Nephron (organoid): ENCODE measurements around the gene CEP290.
A peak's percentile ranks its signal among the peaks of the same experiment; 100 is the strongest.

ENCODE experiments used
- H3K27ac Mint-ChIP-seq, 3 experiments: 2 replicates each; pipeline ENCODE4 v1.8.0; 2020; ENCODE audit warnings: mixed read lengths in 3 of 3, mild to moderate bottlenecking in 2 of 3, moderate library complexity in 1 of 3
- H3K27me3 Mint-ChIP-seq: 2 replicates; pipeline ENCODE4 v1.8.0; 2021; ENCODE audit warnings: low read depth, mild to moderate bottlenecking, moderate library complexity, mixed read lengths
- H3K36me3 Mint-ChIP-seq: 2 replicates; pipeline ENCODE4 v1.8.0; 2020; ENCODE audit warnings: low read depth, mixed read lengths
- H3K4me1 Mint-ChIP-seq: 2 replicates; pipeline ENCODE4 v1.8.0; 2020; ENCODE audit warnings: mixed read lengths
- H3K4me3 Mint-ChIP-seq, 3 experiments: 2 replicates each; pipeline ENCODE4 v1.8.0; 2020; ENCODE audit warnings: mild to moderate bottlenecking in 3 of 3, mixed read lengths in 3 of 3, moderate library complexity in 2 of 3
- H3K9me3 Mint-ChIP-seq: 2 replicates; pipeline ENCODE4 v1.8.0; 2020; ENCODE audit warnings: mixed read lengths
- TF ChIP-seq, protein P1 (sequence below), 3 experiments: fragments of 200-600 bp; sonication (generic); IDR thresholded peaks; one replicate each; pipeline ENCODE4 v1.5.0; 2021; ENCODE audit warnings: antibody characterized with exemption in 3 of 3; ENCODE audit not compliant: unreplicated experiment in 3 of 3

The CEP290 gene

DNA sequence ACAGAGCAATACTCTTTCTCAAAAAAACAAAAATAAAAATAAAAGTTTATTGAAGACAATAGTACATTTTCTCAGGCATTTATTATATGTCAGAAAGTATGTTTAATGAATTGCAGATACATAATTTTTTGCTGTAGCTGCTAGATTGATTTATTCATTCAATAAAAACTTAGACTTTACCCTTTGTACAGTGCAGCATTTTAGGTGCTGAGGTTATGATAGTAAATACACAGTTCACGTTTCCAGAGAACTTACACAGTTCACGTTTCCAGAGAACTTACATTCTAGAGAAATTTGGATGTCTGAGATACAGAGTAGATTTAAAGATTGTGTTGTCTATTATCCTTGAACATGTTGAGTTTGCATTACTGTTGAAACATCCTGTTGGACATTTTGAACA is 25.5 kb upstream of the CEP290 start:
- Mint-ChIP-seq H3K27me3 (no peaks in the 10 kb centered on the region), H3K4me1 (no peaks in the 10 kb centered on the region), H3K27ac (no peak overlapping the region), H3K36me3 (peaks cover 58% of the 10 kb centered on the region), H3K4me3 (no peak overlapping the region), H3K9me3 (no peaks in the 10 kb centered on the region)
- TF ChIP-seq, protein P1, sequence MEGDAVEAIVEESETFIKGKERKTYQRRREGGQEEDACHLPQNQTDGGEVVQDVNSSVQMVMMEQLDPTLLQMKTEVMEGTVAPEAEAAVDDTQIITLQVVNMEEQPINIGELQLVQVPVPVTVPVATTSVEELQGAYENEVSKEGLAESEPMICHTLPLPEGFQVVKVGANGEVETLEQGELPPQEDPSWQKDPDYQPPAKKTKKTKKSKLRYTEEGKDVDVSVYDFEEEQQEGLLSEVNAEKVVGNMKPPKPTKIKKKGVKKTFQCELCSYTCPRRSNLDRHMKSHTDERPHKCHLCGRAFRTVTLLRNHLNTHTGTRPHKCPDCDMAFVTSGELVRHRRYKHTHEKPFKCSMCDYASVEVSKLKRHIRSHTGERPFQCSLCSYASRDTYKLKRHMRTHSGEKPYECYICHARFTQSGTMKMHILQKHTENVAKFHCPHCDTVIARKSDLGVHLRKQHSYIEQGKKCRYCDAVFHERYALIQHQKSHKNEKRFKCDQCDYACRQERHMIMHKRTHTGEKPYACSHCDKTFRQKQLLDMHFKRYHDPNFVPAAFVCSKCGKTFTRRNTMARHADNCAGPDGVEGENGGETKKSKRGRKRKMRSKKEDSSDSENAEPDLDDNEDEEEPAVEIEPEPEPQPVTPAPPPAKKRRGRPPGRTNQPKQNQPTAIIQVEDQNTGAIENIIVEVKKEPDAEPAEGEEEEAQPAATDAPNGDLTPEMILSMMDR (IDR thresholded peaks at IDR 0.05; ENCODE audit: unreplicated experiment in 3 of 3), result no peak

DNA sequence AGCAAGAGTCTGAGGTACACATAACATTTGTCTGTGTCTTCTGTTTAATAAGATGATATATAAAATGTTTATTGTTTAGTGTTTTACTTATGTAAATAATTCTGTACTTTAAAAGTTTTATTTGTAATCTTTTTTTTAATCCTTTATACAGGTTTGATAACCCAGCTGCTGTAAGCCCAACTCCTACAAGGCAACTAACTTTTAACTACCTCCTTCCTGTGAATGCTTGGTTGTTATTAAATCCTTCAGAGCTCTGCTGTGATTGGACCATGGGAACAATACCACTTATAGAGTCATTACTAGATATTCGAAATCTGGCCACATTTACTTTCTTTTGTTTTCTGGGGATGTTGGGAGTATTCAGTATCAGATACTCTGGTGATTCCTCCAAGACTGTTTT is 24.3 kb upstream of the CEP290 start:
- Mint-ChIP-seq H3K4me3 (no peak overlapping the region), H3K27me3 (no peaks in the 10 kb centered on the region), H3K4me1 (no peaks in the 10 kb centered on the region), H3K9me3 (no peaks in the 10 kb centered on the region), H3K27ac (no peak overlapping the region), H3K36me3 (peaks cover 58% of the 10 kb centered on the region)
- TF ChIP-seq, protein P1 (IDR thresholded peaks at IDR 0.05; ENCODE audit: unreplicated experiment in 3 of 3), result no peak

DNA sequence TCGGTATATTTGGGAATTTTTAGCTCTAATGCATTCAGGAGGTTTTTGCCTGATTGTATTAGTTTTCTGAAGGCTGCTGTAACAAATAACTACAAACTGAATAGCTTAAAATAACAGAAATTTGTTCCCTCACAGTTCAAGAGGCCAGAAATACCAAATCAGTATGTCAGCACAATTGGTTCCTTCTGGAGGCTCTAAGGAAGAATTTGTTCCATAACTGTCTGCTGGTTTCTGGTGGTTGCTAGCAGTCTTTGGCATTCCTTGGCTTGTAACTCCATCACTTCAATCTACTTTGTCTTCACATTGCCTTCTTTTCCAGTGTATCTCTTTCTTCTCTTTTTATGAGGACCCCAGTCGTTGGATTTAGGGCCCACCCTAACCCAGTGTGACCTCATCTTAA is 21.5 kb upstream of the CEP290 start:
- H3K4me3 Mint-ChIP-seq, result no peak overlapping the region
- H3K4me1 Mint-ChIP-seq, result no peaks in the 10 kb centered on the region
- no peak overlapping the region for H3K27ac Mint-ChIP-seq
- H3K9me3 Mint-ChIP-seq, result no peaks in the 10 kb centered on the region
- no peaks in the 10 kb centered on the region for H3K27me3 Mint-ChIP-seq
- TF ChIP-seq, protein P1 (IDR thresholded peaks at IDR 0.05; ENCODE audit: unreplicated experiment in 3 of 3), result no peak
- peaks cover 50% of the 10 kb centered on the region for H3K36me3 Mint-ChIP-seq

DNA sequence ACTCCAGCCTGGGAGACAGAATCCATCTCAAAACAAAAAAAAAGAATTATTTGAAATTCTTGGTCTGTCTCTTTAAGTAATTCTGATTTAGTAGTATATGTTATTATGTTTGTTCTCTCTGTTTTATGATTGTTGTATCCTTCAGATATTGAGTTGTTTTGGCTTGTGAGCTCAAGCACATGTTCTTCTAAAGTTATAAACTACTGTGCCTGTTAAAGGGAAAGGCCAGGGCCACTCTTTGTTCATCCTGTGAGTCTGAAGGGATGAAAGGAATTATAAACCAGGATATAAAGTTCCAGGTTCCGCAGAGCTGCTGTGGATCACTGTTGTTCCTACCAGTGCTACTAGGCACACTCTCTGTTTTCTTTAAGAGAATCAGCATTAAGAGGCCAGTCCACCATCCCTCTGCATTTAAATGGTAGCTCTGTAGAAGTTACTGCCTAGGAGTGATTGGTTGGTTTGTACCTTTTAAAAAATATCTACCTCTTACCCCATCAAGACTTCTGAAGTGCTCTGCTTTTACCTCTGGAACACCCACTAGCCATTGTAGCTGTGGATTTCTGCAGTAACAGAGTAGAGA is 14.3 kb upstream of the CEP290 start:
- TF ChIP-seq, protein P1 (IDR thresholded peaks at IDR 0.05; ENCODE audit: unreplicated experiment in 3 of 3), result no peak
- no peaks in the 10 kb centered on the region for H3K9me3 Mint-ChIP-seq
- no peak overlapping the region for H3K4me3 Mint-ChIP-seq
- H3K36me3 Mint-ChIP-seq, result peaks cover 8% of the 10 kb centered on the region
- no peak overlapping the region for H3K27ac Mint-ChIP-seq
- no peaks in the 10 kb centered on the region for H3K27me3 Mint-ChIP-seq
- no peaks in the 10 kb centered on the region for H3K4me1 Mint-ChIP-seq

DNA sequence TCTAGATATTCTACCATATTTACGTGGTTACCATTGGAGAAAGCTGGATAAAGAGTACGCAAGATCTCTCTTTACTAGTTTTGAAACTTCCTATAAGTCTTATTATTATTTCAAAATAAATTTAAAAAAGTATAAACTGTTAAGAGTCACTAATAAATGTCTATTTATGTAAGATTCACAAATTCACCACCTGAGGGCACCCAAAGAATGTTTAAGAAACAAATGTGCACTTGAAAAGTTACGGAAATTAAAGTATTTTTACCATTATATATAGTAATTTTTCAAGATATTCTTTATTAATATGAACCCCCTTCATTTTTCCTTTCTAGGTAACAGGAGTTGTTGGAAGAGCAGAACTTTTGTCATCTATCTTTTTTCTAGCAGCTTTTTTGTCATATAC is 12.1 kb upstream of the CEP290 start:
- no peaks in the 10 kb centered on the region for H3K27me3 Mint-ChIP-seq
- TF ChIP-seq, protein P1 (IDR thresholded peaks at IDR 0.05; ENCODE audit: unreplicated experiment in 3 of 3), result peak; percentile 33 to 54 (median 39)
- no peaks in the 10 kb centered on the region for H3K4me1 Mint-ChIP-seq
- no peak overlapping the region for H3K4me3 Mint-ChIP-seq
- H3K27ac Mint-ChIP-seq, result no peak overlapping the region
- no peaks in the 10 kb centered on the region for H3K9me3 Mint-ChIP-seq
- peaks cover 7% of the 10 kb centered on the region for H3K36me3 Mint-ChIP-seq

DNA sequence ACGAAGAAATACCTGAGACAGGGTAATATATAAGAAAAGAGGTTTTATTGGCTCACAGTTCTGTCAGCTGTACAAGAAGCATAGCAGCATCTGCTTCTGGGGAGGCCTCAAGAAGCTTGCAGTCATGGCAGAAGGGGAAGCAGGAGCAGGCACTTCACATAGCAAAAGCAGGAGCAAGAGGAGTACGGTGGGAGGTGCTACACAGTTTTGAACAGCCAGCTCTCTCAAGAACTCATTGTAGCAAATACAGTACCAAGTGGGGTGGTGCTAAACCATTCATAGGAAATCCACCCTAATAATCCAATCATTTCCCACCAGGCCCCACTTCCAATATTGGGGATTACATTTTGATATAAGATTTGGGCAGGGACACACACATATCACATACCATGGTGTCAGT is 8.2 kb upstream of the CEP290 start:
- TF ChIP-seq, protein P1 (IDR thresholded peaks at IDR 0.05; ENCODE audit: unreplicated experiment in 3 of 3), result no peak
- no peaks in the 10 kb centered on the region for H3K27me3 Mint-ChIP-seq
- H3K4me1 Mint-ChIP-seq, result peaks cover 8% of the 10 kb centered on the region
- H3K27ac Mint-ChIP-seq, result no peak overlapping the region
- H3K9me3 Mint-ChIP-seq, result no peaks in the 10 kb centered on the region
- H3K36me3 Mint-ChIP-seq, result peaks cover 4% of the 10 kb centered on the region
- no peak overlapping the region for H3K4me3 Mint-ChIP-seq
